Amniotic stem cell (primary cell): Measurements from ENCODE around the gene VWA8.
"Not testable (repeated sequence)": the region's sequence is repeated elsewhere in the genome, so short reads cannot be mapped to it uniquely, and the experiment has no call there.

Source experiments
- DNase-seq: peaks from one replicate; lab custom pipeline; 2025; lab: John Stamatoyannopoulos, UW

Gene VWA8

DNA sequence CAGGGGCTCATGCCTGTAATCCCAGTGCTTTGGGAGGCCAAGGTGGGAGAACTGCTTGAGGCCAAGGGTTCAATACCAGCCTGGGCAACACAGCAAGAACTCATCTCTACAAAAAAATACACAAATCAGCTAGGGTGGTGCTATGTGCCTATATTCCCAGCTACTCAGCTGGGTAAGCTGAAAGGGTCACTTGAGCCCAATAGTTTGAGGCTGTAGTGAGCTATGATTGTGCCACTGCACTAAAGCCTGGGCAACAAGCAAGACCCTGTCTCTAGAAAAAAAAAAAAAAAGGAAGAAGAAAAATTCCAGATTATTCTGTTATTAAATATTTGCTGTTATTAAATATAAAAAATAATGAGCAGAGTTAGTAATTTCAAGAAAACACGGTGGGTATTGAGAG lies 372.5 kb downstream of the VWA8 start:
- DNase-seq: no peak

DNA sequence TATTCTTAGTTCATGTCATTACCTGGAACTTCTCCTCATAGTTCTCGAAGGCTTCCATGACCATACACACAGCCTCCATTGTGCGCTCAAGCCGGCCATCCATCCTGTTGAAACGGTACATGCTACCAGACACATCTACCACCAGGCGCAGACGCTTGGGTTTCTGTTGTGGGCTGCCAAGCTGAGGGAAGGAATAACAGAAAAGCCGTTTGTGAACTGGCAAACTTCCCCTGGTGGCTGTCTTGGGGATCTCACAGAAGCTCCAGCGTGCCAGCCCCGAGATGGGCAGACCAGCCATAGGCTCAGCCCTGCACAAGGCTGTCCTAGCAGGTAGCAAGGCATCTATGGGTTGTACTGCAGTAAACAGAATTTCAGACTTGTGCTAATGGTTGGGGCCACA lies 373.4 kb downstream of the VWA8 start:
- no peak for DNase-seq

DNA sequence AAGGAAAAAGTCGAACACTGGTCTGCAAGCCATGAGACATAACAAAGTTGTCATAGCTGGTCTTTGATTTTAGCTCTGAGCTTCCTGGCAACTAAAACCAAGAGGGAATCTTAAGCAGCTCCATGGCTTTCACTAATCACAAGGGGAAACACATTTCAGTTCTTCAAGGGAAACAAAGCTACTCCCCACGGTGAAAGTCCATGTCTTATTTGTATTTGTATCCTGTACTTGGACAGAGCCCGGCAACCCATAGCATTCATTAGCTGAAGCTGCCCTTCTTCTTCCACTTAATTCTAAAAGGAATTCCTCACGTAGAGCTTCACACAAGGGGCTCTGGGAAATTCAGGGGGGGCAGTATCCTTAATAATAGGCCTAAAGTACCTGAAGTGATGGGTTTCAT lies 374.7 kb downstream of the VWA8 start:
- DNase-seq: no peak

DNA sequence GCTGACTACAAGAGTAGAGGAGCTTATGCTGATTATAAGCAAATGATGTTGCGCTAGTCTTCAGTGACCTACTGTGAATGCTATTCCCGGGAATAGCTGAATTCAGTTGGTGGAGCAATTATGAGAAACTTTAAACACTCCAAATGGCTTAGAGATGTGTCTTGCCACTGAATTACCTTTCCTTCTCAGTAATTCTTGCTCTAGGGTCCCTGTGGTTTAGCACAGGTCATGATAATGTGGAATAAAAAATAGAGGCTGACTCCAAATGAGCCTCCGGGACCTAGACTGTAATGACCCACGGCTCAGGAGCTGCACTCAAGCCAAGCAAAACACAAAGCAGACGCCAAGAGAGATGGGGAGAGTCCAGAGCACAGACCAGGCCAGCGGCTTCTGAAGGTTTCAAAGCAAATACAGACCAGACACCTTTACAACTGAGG lies 378.9 kb downstream of the VWA8 start:
- DNase-seq: no peak

DNA sequence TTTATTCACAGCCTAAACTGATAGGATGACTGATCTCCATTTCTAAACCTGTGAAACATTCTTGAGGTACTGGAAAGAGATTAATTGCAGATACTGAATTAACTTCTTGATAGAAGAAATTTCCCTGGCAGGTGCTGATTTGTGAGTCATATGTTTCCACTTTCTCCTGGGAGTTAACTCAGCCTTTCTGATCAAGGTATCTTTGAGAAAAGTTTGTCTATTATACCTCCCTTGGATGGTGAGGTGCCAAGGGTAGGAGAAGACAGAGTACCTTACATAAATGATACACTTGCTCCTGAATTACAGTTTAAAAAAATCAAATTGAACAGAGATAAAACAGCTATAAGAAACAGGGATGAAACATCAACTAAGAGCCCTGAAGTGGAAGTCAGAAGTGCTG lies 380.6 kb downstream of the VWA8 start:
- DNase-seq: no peak

DNA sequence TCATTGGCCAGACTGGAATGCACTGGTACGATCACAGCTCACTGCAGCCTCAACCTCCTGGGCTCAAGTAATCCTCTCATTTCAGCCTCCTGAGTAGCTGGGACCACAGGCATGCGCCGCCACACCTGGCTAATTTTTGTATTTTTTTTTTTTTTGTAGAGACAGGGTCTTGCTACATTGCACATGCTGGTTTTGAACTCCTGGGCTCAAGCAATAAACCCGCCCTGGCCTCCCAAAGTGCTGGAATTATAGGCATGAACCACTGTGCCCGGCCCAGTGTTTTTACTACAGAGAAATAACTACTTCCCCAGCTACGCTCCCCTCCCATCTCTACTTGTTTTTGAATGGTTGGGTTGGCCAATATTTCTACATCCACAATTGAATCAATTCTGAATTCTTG lies 381.0 kb downstream of the VWA8 start:
- no peak for DNase-seq

DNA sequence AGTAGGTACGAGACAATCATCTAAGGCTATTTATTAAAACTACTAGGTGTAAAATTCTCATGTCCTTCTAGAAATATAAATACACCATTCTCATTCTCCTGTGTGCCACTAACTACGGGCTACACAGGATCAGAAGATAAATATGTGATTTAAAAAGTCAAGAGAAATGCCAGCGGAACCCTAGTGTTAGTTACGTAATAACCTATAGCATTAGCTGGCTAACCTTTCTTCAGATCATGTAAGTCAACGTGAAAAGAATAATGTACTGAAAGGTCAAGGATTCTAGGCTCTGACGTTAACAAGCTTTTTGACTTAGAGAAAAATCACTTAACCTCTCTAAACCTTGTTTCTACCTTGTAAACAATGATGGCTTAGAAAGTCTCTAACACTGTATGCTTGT lies 381.7 kb downstream of the VWA8 start:
- no peak for DNase-seq

DNA sequence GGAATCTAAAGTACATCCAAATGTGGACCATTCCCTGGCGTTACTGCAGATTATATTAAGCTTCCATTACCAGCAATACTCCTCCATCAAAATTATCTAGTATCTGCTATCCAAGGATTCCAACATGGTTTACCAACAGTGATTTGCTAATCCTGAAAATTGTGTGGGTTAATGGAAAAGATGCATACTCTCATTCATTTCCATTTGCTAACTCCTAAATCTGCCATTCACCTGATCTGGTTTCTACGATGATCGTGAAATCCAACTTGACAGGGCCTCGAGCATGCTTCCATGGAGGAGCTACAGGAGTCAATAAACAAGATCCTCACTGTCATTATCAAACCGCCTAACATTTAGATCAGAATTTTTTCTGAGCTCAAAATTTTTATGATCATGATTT lies 382.5 kb downstream of the VWA8 start:
- no peak for DNase-seq

DNA sequence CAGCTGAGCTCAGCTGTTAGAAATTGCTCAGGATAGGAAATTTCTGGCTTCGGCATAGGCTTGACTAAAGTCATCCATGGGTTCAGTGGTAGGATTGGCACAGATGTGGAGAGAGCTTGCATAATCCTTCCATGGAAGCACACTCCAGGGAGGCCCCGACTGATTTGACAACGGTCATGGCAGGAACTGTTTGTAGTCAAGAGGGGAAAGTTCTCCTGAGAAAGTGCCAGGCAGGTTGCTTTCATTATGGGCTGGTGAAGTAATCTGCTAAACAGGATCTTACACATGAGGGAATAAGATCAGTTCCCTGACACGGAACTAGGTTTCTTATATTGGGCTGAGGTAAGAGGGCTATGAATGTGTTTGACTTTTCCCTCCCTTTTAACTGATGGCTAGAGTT lies 383.5 kb downstream of the VWA8 start:
- DNase-seq: no peak

DNA sequence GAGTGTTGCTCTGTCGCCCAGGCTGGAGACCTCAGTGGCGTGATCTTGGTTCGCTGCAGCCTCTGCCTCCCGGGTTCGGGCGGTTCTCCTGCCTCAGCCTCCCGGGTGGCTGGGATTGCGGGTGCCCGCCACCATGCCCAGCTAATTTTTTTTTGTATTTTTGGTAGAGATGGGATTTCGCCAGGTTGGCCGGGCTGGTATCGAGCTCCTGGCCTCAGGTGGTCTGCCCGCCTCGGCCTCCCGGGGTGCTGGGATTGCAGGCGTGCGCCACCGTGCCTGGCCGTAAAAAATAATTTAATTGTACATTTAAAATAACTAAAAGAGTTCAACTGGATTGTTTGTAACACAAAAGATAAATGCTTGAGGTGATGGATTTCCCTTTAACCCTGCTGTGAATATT lies 387.3 kb downstream of the VWA8 start:
- DNase-seq: not testable (repeated sequence)

DNA sequence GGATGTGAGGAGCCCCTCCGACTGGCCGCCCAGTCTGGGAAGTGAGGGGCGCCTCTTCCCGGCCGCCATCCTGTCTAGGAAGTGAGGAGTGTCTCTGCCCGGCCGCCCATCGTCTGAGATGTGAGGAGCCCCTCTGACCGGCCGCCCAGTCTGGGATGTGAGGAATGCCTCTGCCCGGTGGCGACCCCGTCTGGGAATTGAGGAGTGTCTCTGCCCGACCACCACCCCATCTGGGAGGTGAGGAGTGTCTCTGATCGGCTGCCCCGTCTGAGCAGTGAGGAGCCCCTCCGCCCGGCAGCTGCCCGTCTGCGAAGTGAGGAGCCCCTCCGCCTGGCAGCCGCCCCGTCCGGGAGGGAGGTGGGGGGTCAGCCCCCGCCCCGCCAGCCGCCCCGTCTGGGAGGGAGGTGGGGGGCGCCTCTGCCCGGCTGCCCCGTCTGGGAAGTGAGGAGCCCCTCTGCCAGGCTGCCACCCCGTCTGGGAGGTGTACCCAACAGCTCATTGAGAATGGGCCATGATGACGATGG lies 389.0 kb downstream of the VWA8 start:
- DNase-seq: not testable (repeated sequence)

DNA sequence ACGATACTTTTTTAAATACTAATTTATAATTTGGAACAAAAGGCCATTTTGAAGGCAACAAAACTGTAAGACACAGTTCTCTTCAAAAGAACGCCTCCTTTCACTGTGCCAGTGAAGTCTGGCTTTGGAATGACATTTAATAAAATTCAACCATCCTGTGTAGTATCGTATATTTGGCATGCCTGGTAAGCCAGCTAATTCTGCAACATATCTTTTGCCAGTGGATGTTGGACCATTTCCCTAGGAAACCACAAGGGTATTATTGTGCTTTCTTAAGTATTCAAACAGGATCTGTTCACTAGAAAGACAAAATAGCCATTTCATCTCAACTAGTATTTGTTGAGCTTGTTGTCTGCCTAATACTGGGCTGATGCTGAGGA lies 391.9 kb downstream of the VWA8 start:
- DNase-seq: peak; percentile 9

DNA sequence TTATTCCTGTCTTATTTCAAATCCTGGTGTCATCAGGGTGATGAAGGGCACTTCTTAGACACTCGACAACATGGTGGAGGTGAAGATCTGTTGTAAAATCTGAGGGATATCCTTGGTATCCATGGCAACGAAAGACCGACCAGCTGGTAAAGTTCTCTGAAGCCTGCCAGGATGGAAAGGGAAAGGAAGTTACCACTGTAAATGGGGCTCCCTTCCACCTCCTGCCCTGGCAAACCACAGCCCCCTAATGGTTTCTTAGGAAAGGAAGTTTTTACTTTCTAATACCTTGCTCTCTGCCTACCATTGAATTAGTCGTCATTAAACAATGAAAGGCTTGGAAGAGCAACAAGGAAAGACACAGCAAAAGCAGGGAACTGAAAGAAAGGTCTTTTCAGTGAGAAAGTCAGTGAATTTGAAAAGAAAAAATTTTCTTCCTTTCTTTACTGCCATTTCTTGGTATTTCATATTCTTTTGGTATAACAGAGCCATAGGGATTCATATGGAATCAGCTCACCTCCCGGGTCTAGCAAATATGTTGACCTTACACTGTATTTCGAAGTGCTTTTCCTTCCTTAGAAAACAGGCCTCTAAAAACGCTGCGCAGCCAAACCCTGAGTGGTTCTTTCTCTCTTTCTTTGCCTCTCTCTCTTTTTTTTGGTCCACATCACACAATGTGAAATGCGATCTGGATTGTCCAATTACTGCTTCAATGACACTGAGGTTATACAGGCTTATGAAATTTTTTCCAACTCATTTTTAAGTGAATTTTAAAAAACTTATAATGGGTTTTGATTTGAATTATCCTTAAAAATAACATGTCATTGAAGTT lies 392.6 kb downstream of the VWA8 start:
- no peak for DNase-seq

DNA sequence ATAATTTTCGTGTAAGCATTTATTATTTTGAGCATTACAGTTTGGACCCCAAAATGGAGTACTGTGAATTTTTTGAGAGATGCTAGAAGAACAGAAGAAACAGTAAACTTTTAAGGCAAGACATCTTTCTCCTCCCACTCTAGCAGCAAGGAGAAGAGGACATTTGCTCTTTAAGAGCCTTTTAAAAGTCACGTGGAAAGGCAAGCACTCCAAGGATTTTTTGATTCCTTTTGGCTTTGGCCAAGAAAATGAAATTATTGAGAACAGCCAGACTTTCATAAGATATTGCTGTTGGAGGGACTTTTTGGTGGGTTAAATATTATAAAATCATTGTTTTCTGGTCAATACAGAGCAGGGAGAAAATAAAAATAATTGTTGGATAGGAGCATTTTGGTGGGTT lies 393.5 kb downstream of the VWA8 start:
- DNase-seq: no peak

DNA sequence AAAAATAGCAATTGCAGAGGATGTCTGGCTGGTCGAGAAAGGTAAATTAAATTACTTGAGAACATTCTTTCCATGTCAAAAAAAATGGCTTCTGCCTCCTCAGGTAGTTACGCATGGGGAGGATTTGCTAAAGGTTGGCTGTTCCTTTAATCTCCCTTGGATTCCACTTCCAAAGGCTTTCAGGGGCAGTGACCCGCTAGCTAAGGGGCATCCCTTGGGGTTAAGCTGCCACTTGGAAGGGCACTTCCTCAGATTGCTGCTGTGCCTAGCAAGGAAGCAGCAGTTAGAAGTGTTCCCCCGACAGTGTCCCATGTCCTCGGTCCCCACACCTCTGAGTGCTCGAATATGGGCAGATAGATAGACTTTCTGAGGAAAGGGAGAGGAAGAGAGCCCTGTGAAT lies 395.1 kb downstream of the VWA8 start:
- DNase-seq: no peak

DNA sequence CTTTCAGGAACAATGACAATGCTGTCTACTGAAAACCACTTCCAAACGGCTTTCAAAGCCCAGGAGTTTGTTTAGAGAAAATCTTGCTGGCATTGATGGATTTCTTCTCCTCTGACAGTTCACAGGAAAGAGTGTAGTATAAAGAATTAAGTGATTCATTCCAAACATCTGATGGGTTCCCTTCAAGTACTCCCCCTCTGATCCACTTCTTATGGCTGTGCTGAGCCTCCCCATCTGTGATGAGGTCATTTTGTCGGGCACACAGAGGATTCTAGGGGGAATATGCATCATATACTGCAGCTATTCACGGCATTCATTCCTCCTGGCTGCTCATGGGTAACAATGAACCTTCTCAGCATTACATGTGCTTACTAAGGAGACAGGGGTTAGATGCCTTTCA lies 395.7 kb downstream of the VWA8 start:
- DNase-seq: peak; percentile 60

DNA sequence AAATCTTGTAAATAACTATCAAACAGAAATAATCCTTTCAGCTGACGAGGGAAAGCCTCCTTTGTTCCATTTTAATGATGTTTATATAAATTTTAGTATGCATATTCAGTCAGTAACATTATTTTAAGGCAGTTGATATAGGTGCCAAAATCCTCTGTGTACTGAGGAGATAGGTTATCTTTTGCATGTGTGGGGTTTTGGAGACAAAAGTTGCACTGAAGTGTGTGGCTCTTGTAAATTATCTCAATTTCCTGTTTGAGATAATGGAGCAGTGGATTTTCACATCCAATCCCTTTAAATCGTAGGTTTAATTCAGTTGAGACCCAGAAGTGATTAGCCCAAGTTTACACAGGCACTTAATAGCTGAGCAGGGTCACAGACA lies 396.9 kb downstream of the VWA8 start:
- no peak for DNase-seq

DNA sequence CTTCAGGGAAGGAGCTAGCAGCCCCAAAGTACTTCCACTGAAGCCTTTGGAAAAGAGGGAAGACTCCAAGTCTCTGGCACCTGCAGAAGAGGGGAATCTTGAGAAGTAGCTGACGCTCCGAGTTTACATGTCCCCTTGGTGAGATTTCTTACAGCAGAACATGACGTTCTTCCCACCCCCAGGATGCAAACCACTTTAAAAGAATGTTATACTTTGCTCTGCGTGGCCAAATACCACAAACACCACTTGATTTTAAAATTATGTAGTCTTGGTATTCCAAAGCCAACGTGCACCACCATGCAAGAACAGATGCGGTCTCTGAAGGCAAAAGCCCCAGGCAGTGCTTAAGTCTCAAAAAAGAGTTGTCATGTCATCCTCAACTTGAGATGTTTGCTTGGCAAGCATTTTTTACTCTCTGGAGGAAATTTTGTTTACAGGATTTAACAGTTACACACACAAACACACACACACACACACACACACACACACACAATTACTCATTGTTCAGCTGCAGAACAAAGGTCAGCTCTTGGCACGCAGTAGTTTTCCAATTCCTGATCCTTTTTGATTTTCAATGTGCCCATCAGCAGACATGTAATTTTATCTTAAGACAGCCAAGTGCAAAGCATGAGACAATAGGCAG lies 397.4 kb downstream of the VWA8 start:
- DNase-seq: no peak

DNA sequence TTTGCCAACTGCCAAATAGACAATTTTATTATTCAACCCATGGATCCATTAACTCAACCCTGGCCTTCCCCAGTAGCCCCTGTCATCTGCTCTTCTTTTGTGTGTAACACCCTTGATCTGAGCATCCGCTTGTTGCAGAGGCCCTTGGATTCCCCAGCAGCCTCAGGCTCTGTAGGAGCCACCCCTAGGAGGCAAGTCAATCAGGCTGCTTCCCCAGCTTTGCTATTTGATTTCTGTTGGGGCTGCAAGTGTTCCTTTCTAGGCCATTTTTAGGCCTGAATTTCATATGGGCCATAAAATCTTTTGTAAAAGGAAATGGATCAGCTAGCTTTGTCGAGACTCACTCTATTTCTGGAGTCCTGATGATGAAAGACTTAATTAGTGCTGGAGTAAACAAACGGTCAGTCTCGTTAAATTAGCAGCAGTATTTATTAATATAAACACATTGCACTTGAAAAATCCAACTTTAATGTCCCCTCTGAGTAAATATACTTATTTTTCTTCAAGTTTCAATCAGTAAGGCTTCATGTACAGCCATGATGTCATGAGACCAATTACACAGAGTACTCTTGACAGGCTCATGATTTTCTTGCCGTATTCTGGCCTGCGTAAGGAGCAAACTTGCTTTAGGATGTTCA lies 398.2 kb downstream of the VWA8 start:
- no peak for DNase-seq

DNA sequence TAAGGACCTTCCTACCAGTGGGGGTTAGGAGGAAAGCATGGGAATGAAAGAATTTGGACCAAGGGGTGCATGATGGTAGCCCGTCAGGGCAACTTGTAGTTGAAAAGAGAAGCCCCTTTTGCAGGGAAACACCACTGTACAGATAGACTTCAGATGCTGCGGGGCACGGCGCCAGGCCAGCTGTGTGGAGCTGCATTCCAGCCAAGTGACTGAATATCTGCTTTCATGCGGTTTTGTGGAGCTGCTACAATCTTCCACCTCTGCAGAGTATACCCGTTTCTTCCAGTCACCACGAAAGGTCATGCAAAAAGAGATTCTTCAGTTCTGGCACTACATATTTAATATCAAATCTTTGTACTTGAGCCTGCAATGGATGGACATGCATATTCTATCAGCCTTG lies 398.8 kb downstream of the VWA8 start:
- peak; percentile 16 for DNase-seq

DNA sequence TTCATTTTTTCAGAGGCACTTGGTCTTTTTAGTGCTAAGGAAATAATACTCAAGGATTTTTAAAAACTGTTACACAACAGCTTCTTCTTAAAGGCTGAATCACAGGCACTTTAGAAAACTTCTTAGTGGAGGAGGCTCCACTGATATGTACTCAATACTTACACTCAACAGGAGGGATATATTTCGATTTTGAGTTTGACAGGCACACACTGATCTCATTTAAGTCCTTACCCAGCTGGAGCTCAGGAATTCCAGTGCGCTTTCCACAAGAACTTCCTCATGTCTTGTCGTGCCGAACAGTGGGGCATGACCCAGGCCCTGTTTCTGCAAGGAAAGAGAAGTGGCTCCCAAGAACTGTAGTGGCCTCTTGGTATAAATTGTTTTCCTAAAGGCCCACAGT lies 399.7 kb downstream of the VWA8 start:
- no peak for DNase-seq

DNA sequence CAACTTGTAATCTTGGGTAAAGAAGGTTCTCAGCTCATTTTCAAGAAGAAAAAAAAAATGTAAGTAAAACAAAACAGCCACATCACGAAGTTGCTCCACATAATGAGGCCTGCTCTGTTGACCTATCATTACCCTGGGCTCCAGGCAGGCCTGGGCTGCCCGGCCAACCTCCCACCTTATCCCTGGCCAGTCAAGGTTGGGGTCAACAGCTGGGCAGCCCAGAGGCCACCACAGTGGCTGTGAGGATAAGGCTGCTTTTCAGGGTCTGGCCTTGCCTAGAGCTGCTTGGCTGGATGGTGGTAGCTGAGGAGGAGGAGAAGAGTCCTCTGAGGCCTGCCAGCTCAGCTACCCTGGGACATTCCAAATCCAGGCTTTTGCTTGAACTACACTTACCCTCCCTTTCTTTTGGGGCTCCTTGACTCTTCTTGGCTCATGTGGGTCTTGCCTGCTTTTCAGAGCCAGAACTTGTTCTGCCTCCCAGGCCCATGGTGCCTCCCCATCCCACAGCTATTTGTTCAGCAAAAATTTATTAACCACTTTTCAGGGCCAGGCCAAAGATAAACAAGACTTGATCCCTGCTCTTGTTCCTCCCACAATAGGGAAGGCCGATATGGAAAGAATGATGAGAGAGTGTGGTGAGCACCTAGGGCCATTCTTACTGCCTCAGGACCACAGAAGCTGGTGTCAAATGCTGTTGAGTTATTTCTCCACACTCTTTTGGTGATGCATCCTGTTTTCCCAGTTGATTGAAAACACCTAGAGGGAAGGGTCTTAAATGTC lies 401.9 kb downstream of the VWA8 start:
- DNase-seq: no peak
